ENCODE measurements around the gene MARCHF10.
"Not testable (repeated sequence)": the region's sequence is repeated elsewhere in the genome, so short reads cannot be mapped to it uniquely, and the experiment has no call there.

Gene MARCHF10

DNA sequence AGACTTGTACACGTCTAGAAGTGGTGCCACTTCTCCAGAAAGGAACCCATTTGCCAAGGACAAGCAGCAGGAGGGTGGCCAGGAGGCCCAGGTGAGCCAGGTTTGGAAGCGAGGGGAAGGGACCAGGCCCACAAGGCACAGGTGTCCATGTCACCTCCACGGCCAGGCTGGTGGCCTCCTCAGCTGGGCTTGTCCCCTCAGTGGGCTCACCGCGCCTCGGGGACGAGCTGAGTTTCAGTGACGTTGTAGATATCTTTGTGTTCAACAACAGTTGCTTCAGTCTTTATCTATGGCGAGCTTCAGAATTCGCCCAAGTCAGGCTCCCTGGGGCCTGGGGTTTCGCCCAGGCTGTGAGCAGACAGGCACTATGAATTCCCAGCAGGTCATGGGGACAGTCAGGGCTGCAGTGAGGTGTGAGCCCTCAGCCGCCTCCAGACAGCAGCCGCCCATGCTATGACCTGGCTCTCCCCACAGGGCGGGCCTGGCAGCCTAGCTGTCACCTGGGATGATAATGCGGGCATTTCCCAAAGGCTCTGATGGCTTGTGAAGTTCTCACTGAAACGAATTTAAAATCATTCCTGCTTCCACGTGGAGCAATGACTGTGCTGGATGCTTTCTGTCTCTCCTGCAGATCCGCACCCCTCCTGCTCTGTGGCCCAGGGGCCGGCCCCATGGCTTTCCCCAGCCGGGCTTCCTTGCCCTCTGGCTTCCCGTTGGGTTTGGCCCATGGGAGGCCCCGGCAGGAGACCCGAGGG is 91.1 kb downstream of the MARCHF10 start:
- no peak for DNase-seq

DNA sequence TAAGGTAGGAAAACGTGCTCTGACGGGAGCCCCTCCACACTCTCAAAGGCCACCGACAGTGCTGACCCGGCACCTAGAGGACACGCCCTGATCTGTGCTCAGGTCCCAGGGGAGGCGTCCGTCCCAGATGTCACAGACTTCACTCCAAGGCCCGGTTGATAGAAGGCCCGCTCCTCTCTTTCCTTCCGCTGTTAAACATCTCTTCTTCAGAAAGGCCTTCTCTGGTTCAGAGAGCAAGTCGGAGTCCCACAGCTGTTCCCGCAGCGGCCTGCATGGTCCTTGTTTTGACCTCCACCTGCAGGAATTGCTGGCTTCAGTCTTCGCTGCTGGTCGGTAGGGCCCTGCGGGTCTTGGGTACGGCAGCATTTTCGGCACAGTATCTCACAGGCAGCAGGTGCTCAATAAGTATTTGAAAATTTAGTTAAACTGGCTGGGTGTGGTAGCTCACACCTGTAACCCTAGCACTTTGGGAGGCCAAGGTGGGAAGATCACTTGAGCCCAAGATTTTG is 92.2 kb downstream of the MARCHF10 start:
- no peak for DNase-seq

DNA sequence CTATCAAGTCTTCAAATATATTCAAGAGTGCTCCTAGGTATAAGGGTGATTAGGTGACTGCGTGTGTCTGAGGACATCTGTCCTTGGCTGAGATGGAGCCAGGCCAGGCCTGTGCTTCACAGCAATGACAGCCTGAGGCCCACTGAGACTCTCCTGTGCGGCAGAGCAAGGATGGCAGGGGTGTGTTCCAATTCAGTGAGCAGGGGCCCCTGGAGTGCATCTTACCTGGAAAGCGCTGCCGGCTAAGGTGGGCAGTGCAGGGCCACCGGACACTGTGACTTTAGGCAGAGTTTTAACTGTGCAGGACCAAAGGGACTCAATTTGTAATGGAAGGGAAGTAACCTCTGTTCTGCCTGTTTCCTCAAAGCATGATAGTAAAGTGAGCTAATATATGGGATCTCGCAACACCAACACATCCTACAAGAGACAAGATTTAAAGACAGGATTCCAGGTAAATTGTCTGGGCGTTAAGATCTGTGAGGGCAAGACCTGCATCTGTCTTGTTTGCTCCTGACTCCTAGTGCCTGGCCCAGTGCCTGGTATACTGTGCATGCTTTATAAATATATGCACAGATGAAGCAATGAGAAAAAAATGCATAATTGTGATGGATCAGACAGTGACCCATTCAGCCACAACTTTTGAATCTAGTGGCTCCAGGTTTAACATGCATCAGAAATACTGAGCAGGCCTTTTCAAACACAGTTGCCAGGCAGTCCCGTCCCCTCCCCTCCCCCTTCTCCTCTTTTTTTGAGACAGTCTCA is 93.9 kb downstream of the MARCHF10 start:
- DNase-seq: no peak

DNA sequence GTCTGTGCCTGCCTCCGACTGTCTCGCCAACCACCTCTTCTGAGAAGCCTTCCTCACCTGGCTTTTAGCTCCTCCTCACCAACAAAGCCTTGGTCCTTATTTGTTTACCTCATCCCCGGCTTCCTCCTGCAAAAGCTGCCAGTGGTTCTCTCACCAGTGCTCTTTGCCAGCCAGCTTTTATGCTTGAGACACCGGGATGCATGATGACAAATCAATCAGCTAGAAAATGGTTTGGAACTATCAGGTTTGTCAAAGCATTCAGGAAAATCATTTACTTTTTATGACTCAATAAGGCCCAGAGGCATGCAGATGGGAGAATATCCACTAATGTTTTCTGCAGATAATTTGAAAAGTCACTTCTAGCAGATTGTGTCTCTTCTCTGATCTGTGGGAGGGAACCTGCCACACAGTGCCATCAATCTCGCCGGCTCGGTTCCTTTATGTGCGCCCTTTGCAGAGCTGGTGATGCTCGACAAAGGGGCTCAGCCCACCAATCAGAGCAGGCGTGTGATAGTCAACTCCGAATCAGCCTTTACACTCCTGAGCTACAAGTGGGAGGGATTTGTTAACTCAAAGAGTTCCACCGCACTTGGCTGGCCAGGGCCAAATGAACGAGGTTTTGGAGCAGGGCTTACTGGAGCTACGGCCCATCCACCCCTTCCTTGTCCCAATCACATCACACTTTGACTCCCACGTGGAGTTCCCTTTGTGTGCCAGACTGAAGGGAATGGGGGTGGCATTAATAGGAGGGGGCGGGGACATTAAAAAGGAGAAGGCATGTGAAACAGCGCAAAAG is 94.8 kb downstream of the MARCHF10 start:
- no peak for DNase-seq

DNA sequence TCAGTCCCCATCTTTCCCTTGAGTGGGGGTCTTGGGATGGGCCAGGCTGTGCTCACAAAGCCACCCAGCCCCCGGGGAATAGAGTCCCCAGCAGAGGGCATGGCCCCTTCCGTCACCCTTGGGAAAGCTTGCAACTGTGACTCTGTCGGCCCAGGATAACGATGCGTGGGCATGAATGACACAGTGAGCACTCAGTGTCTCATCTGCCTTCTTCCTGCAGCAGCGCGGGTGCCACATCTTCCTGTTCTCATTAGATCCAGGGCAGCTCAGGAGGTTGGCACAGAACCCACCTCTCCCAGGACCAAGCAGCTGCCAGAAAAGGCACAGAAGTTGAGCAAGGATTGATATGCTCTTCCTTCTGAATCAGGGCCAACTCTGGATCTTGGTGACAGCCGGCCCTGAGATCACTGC is 95.9 kb downstream of the MARCHF10 start:
- DNase-seq: no peak

DNA sequence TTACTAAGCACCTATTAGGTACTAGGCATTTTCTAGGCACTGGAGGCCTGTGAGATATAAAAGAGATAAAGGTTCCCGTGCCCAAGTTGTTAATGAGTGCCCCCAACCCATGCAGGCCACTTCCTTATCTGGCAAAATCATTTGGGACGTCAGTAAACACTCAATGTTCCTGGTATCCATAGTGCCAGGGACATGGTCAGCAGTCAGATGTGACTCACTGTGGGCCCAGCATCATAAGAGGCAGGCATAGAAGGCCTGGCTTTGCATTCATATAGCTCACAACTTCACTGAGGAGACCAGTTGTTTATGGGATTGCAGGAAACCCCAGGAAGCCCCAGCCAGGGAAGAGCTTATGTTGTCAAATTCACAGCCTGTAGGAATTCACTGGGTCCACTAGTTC is 99.5 kb downstream of the MARCHF10 start:
- no peak for DNase-seq

DNA sequence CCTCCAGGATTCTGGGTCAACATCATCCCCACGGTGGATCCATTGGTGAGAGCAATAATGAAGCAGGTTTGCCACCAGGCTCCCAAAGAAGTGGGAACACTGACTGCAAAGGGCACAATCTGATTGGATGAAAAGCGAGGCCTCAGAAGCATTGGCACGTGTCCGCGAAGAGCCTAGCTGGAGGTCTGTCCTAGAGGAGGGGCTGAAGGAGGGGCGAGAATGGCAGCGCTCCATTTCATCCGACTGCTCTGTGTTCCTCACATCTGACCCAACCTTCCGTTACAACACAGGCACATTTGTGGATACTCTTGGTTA is 100.7 kb downstream of the MARCHF10 start:
- DNase-seq: no peak

DNA sequence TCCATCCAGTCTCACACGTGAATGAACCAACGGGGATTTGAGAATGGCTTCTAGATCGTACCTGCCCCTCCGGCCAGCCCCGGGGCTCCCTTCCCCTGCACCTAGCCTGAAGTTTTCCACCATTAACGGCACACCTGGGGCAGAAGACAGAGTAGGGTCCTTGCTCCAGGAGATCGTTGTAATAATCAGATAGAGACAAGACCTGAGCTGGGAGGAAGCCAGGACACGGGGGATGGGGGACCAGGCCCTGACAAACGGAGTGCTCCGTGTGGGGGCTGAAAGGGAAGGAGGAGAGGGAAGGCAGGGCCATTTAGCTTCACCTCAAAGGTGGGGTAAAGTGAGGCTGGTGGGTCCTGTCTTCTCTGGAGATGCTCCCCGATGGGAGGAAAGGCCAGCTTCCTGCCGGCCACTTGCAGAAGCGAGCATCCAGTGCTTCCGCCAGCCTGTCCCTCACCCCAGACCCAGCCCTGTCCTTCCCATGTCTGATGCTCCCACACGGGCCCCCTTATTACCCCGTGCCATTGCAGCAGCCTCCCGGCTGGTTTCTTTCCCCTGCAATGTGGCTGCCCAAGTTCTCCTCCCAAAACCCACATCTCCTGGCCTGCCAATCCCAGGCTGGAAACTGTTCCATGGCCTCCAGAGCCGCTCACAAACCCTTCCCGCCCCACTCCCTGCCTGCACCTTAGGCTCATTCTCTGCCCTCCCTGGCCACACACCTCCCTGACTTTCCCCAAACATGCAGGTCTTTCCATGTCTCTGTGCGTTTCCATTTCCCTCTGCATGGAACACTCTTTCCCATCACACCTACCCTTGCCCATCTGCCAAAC is 101.3 kb downstream of the MARCHF10 start:
- no peak for DNase-seq

DNA sequence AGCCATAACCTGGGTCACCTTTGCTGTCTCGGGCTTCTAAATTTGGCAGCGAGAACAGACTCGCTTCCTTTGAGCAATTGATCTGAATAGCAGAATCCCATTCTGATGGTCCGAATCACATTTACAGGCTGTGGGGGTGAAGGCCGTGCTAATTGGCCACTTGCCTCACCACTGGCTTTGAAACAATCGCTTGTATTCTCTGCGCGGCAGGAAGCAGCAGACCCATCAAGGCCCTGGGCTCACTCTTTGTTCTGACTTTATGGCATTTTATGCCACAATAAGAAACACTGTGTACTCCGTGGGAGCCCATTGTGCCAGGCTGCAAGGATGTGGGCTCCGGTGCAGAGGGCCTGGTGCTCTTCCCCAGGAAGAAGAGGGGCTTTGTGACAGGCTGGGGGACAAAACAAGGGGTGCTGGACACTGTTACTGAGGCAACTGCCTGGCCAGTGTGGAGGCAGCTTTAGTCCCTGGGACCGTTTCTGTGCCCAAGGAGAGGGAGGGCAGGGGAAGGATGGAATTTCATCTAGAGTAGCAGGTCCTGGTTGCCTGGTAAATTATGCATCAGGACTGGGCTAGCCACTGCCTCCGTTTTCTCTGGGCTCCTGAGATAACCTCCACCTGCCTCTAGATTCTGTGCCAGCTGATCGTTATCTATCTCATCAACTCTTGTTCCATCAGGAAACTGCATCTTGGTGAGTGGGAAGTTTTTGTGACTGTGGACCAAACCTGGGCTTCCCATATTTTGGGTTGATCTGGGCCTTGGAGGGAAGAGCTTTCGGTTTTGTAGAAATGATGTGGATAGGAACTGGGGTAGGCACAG is 102.1 kb downstream of the MARCHF10 start:
- DNase-seq: peak; percentile 9

DNA sequence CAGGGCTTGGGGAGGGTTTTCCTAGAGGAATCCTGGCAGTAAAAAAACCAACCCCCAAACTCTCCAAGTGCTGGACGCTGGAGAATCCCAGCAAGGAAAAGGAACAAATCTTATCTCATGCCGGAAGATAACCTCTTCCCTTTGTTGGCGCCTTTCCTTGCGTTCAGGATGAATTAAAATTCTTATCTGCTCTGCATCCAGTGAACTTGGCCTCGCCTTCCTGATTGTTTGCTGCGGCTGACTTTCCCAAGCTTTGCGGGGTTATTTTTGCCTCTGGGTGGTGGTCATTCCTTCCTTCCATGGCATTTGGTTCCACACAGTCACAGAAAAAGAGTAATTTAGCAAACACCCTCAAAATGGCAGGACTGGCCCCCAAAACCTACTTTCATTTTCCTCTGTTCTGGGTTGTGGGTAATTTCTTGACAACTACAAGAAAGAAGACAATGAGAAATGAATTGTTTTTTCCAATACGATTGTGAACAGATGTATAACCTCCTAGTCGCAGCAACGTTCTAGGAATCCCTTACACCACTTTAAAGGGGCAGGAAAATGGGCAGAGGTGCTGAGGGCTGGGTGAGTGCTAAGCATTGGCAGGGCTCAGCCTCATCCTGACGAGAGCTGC is 102.8 kb downstream of the MARCHF10 start:
- DNase-seq: no peak

DNA sequence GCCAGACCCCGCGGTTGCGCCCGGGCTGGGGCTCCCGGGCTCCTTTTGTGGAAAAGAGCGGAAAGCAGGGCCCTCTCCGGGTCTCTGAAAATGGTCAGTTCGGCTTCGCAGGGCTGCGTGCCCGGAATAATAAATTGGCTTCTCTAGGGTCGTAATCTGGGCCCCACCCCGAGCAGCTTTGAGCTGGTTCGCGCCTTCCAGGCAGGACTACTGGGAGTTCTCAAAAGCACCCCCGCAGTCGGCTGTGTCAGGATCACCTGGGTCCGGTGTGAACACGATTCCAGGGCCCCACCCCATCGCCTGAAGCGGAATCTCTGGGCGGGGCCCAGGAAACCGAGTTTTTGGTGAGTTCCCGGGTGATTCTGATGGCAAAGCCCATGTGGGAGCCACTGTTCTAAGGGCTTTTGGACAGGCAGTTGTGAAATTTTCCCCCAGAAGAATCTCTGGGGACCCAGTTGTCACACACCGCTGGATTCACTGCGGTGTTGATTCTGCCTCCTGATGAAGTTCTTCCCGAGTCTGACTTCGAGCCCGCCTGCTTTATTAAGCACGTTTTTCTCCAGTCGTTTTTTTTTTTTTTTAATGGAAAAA is 103.6 kb downstream of the MARCHF10 start:
- peak; percentile 31 for DNase-seq

DNA sequence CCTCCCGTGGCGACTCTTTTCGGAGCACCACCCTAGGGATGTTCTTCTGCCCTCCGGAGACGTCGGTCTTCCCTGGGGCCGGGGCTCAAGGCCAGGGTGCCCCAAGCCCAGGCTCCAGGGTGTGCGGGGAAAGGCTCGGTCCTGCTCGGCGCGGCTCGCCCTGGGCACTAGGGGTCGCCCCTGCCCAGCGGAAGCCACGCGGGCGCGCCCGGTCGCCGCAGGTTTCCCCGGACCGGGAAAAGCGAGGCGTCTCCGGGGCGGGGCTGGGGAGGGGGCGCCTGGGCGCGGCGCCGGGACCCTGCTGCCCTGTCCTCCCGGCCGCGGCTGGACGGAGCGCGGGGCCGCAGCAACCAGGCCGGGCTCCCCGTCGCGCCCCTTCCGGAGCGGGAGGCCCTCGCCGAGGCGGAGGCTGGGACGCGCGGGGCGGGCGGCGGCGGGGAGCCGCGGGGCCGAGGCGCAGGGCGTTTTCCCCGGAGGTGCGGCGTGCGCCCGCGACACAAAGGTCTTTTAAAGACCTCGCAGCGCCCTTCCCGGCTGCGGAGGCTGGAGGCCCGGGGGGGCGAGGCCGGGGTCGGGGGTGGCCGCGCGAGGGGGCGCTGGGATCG is 104.2 kb downstream of the MARCHF10 start:
- peak; percentile 77 for DNase-seq

DNA sequence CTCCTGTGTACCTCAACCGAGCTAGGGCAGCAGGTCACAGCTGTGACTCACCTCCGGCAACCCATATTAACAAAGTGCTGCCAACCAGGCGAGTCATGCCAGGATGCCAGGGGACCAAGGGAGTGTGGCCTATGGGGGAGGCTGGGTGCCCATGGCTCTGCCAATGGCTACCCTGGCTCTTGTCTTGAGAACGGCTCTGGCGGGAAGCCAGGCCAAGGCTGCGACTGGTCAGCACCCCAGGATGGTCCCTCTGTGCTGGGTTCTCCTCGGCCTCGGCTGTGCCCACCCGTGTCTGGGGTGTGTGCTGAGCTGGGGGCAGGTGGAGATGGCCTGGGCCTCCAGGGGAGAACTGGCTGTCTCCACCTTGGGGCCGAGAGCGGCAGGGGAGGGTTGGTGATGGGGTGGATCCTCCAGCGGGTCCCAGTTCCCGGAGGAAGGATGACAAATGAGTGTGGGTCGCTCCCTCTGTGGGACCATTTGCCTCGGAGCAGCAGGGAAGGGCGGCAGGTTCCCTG is 104.8 kb downstream of the MARCHF10 start:
- peak; percentile 46 for DNase-seq

DNA sequence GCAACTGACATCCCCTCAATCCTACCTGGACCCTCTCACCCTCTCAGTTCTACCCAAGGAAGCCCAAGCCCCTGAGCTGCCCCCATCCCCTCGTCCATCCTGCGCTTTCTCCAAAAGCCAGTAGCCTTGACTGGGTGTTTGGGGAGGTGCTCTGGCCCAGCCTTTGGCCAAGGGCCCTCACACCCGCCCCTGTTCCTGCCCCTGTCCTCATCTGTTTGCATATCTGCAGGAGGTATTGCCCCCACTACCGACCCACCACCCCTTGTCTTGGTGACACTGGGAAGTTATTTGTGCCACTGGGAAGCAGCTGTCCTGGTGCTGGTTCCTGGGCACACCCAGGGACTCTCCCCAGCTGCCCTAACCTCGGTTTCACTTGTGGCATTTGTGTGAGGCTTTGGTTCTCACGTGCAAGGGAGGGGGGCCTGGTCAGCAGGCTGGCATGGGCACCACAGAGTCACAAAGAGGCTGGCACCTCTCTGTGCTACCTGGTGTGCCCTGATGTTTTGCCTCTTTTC is 105.3 kb downstream of the MARCHF10 start:
- no peak for DNase-seq

DNA sequence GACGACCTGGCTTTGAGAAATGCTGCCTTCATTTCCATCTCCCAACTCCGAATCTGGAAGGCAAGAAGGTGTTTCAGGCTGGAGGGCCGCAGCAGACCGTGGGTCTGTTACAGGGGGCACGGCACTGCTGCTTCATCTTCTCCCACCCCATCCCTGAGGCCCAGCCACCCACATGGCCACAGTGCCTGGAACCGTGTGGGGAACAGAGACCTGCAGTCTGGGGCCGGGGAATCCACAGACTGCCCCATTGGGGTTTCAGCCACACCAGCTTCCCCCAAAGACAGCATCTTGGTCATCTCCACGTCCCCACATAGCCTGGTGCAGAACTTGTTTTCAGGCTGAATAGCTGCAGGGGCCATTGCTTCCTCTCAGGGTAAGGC is 106.4 kb downstream of the MARCHF10 start:
- no peak for DNase-seq

DNA sequence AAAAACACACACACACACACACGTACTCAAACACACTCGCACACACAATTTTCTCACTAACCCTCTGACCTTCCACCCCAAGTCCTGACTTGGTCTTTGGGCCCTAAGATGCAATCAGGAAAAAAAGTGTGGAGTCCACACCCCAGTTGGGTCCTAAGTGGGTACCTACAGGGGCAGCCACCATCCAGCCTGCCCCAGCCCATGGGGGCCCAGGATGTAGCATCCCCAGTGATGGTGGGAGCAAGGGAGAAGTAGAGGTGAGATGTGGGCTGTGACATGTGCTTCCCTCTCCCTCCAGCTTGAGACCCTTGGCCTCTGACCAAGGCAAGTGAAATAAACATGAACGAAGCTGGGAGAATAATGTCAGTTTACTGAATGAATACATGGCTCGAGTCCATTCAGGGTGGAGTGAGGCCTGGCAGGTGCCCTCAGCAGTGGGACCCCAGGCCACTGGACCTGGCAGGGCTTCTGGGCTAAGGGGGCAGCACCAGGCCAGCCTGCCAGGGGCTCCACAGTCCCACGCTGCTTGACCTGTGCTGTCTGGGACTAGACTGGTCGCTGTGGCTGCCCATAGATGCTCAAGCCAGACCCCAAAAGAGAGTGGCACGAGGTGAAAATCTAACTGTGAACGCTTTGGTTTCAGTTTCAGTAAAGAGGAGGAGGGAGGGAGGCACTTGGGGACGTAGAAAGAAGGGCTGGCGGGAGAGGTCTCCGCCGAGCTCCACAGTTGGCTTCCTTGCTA is 107.0 kb downstream of the MARCHF10 start:
- DNase-seq: no peak

DNA sequence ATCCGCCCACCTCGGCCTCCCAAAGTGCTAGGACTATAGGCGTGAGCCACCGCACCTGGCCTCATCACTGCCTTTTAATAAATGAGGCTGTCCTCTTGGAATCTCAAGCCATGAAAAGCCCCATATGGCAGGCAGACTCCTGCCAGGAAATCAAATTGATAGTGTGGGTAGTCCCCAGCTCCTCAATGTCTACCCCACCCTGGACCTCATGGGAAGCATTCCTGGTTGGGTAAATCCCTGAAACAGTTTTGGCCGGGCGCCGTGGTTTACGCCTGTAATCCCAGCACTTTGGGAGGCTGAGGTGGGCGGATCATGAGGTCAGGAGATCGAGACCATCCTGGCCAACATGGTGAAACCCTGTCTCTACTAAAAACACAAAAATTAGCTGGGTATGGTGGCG is 109.7 kb downstream of the MARCHF10 start:
- not testable (repeated sequence) for DNase-seq

DNA sequence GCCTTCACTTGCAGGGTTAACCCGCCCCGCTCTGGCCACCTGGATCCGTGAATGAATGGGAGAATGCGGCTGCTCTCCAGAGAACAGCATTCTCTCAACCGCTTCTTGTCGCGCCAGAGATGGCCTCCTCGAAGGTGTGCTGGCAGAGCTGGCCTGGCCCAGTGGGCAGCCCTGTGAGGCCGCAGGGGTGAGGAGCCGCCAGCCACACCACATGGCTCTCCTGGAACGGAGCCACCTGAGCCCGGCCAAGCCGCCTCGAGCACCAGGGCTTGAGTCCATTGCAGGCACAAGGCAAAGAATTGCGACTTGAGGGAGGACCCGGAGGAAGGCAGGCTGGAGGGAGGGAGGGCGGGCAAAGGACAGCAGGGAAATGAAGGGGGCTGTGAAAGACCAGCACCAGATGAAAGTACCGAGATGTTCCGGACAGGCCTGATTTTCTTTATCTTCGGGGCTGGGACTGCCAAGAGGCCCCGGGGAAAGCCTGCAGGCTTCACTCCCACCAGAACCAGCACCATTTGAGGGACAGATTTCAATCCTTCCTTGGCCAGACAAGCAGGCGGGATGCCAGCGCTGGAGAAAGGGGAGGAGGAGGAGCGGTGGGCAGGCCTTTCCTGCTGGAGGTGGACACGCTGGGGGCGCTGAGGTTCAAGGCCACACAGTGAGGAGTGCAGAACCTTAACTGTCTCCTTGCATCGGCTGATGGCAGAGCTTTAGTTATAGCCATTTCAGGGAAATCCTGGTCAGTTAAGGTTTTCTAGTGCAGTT is 111.2 kb downstream of the MARCHF10 start:
- no peak for DNase-seq

All from NCI-H345 (cell line).